ENCODE measurements around the gene GUCY2D.

GRCh38 chr17:8021565-8022359 is 19.3 kb downstream of the GUCY2D start:
- TF ChIP-seq POLR2AphosphoS5 (IDR thresholded peaks at IDR 0.05) (no peak), CTCF (IDR thresholded peaks at IDR 0.05) (no peak), POLR2A (IDR thresholded peaks at IDR 0.05) (no peak)

All from suprapubic skin (tissue), 4 donors.